Spleen (tissue), 7 donors: Measurements from ENCODE around the gene DLST.

Experiments
- POLR2A ChIP-seq, 3 donors: fragments of 450-650 bp; IDR thresholded peaks; one replicate each; pipeline ENCODE4 v1.5.1; 2017; ENCODE audit warnings: antibody characterized with exemption in 3 of 3, mild to moderate bottlenecking in 1 of 3
- POLR2AphosphoS5 ChIP-seq, 3 donors: sonication (generic); formaldehyde crosslinking; IDR thresholded peaks; one replicate each; pipeline ENCODE4 v1.5.1; 2017; ENCODE audit warnings: antibody characterized with exemption in 3 of 3
- TF ChIP-seq, protein P1 (sequence below), 11 experiments: fragments of 200-600 bp in 7 of 11; fragments of 450-650 bp in 4 of 11; sonication (generic) in 4 of 11; IDR thresholded peaks in 8 of 11; conservative IDR thresholded peaks in 3 of 11; 1 replicate in 7 of 11; 2 replicates in 4 of 11; pipeline versions ENCODE4 v1.4.0 to v1.8.0; 2016 to 2021; ENCODE audit warnings: antibody characterized with exemption in 11 of 11, inconsistent platforms in 4 of 11, mild to moderate bottlenecking in 1 of 11
- donor health status: DM: no; HTN: no; CAD: no; lungs with moderate emphysema.
- donor health status: DM: no; HTN: no; CAD: no.
- donor health status: DM: no; HTN: no; CAD: no.

DNA sequence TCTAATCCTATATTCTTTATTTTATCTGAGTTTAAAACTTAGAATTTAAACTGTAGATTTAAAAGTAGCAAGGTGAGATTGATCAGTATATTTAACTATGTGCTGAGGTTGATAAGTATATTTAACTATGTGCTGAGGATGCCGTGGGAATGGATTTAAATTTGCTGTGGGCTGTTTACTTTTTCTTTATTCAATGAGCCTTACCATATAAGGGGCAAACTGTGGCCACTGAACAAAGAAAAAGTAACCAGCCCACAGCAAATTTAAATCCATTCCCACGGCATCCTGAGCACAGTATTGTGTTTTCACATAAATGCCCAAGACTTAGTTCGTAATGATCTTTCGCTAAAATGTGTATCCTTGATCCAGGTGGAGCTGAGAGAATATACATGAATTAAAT is 48.9 kb upstream of the DLST start:
- TF ChIP-seq, protein P1, sequence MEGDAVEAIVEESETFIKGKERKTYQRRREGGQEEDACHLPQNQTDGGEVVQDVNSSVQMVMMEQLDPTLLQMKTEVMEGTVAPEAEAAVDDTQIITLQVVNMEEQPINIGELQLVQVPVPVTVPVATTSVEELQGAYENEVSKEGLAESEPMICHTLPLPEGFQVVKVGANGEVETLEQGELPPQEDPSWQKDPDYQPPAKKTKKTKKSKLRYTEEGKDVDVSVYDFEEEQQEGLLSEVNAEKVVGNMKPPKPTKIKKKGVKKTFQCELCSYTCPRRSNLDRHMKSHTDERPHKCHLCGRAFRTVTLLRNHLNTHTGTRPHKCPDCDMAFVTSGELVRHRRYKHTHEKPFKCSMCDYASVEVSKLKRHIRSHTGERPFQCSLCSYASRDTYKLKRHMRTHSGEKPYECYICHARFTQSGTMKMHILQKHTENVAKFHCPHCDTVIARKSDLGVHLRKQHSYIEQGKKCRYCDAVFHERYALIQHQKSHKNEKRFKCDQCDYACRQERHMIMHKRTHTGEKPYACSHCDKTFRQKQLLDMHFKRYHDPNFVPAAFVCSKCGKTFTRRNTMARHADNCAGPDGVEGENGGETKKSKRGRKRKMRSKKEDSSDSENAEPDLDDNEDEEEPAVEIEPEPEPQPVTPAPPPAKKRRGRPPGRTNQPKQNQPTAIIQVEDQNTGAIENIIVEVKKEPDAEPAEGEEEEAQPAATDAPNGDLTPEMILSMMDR (IDR thresholded peaks at IDR 0.05 in 8 of 11, conservative IDR thresholded peaks at IDR 0.05 in 3 of 11), result no peak
- TF ChIP-seq POLR2AphosphoS5 (IDR thresholded peaks at IDR 0.05), result no peak
- TF ChIP-seq POLR2A (IDR thresholded peaks at IDR 0.05), result no peak
